GM21526 (cell line): ENCODE results near the gene PKMYT1.

ENCODE experiments used
- ATAC-seq: cut with Tn5 transposase; IDR thresholded peaks from one replicate; pipeline ENCODE4 v1.9.1; 2021; ENCODE audit warnings: moderate library complexity; ENCODE audit not compliant: unreplicated experiment, low FRiP score

The PKMYT1 gene

DNA sequence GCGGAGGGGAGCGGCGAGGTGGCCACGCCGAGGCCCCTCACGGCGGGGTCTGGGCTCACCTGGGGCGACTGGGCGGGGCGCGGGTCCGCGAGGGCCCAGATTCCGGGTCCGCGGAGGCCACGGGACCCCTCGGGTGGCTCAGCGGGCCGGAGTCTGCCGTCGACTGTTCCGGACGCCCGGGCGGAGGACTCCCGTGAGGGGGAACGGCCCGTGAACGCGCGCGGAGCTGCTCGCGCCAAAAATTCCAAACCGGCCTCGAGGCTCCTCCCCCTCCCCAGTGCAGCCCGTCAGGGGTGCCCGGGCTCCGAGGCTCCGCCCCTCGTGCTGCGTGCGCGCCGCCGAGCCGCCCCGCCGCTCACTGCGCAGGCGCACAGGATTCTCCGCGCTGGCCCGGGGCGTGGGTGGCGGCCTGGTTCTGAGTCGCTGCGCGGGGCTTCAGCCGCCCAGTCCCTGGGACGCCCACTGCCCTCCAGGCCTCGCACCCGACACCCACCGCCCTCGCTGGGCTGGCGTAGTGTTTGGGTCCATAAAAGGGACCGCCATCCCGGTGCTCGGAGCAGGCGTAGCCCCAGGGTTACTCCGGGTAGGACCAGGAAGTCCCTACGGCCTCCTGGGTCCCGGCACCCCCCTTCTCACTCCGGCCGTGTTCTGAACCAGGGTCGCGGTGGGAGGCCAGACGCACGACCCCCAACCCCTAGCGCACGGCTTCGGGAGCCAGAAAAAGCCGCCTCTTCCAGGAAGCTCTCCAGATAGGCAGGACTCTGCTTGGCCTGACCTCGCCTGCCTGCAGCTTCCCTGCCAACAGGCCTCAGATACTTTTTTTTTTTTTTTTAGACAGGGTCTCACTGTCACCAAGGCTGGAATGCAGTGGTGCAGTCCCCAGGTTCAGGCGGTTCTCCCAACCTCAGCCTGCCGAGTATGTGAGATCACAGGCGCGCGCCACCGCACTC, at the start of gene PKMYT1:
Gene PKMYT1 (minus strand): TSS at position 220 of the 950 bp plus-strand sequence. CDS start 789 bp downstream, outside the sequence.
- peak; percentile 60 for ATAC-seq

DNA sequence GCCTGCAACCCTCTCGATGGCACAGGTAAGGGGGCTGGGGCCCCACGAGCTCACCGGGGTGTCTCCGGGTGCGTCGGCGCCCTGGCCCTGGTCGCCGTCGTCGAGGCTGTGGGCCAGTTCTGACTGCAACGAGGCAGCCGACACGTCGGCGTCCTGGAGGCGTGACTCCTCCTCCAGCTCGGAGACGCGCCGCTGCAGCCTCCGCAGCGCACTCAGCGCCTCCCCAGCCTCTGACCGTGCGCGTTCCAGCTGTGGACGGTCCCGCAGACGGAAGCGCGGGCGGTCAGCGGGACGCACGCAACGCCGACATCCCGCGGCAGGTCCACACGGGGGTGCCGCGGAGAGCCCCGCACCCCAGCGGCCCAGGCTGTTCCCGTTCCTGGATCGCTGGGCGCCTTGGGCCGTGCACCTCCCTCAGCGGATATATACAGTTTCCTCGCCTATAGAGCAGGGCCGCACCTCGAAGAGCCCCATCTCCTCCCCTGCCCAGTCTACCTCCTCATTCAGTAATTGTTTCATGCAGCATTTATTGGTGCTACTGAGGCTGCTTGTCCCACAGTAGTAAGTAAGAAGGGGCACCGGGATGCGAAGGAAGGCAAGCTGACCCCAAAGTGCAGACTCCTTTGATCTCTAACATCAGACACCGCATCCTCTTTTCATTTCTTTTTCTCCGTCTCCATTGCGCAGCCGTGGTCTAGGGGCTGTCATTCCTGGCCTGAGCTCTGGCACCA, 49.4 kb upstream of the PKMYT1 start:
- no peak for ATAC-seq

DNA sequence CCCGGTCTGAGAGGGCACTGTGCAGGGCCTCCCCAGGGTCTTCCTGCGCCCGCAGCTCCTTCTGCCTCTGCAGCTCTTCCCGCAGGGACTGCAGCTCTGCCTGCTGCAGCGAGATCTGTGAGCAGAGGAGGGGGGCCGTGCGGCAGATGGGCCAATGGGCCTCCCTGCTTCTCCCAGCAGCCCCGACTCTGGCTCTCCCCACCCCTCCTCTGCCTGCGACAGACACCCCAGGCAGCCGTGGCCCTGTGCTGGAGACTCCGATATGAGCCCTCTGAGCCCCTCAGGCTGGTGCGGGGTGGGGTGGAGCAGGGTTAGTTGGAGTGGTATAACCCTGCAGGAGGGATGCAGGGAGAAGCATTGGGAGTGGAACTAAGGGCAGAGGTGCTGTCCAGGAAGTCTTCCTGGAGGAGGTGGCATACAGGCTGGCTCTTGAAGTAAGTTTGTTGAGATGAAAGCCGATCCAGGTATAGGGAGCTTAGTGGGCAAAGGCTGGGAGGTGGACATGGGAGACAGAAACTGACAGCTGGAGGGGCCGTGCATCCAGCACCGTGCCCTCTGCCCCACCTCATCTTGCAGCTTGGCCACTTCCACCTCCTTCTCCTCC, 48.6 kb upstream of the PKMYT1 start:
- no peak for ATAC-seq

DNA sequence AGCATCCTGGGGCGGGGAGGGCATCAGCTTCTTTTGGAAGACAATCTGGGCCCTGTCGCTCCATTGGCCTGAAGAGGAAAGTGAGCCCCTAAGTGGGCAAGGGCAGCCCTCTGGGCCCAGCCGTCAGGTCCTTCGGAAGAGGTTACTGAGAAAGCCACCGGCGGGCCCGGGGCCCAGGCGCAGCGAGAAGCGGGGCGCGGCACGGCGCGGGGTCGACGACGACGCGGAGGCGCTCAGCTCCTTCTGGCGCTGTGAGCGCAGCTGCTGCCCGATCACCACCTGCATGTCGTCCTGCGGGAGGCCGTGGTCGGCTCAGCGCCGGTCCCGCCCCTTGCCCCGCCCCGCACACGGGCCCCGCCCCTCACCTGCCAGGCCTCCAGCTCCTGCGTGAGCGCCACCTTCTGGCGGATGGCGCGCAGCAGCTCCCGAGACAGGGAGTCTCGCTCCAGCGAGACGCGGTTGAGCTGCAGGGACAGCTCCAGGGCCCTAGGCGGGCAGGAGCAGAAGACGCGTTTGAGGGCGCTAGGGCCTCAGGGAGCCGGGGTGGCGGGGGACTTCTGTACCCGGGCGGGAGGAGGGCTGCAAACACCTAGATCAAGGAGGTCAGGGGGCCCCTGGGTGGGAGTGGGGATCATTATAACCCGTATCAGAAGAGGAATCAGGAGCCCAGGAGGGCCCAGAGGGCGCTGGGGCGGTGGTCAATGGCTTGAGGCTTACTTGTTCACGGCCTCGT, 47.9 kb upstream of the PKMYT1 start:
- peak; percentile 33 for ATAC-seq

DNA sequence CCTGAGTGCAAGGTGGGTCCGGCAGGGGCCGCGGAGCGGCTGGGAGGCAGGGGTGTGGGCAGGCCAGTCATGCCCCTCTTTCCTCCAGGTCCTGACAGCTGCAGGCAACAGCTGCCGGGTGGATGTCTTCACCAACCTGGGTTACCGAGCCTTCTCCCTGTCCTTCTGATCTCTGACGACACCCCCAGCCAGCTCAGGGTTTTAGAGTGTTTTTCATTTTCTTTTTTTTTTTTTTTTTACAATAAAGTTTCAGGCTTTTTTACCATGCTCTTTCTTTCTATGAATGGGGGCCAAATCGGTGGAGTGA, 47.2 kb upstream of the PKMYT1 start:
- ATAC-seq = no peak

DNA sequence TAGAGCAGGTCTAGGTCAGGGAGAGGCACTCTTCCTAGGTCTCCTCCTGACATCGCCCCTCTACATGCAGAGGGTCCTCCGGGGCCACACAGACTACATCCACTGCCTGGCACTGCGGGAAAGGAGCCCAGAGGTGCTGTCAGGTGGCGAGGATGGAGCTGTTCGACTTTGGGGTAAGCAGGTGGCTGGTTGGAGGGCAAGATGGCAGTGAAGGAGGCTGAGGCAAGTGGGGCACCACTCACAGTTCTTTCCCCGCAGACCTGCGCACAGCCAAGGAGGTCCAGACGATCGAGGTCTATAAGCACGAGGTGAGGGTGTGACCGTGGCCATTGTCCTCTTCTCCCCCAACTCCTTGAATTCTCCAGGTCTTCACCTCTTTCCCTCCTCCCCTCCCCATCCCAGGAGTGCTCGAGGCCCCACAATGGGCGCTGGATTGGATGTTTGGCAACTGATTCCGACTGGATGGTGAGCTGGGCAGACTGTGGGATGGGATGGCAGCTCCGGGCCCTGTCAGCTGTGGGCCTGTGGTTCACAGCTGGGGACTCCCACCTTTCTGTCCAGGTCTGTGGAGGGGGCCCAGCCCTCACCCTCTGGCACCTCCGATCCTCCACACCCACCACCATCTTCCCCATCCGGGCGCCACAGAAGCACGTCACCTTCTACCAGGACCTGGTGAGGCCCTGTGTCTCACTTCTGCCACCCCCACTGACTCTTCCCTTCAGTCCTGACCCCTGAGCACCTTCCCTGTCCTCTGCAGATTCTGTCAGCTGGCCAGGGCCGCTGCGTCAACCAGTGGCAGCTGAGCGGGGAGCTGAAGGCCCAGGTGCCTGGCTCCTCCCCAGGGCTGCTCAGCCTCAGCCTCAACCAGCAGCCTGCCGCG, 46.6 kb upstream of the PKMYT1 start:
- ATAC-seq = no peak

DNA sequence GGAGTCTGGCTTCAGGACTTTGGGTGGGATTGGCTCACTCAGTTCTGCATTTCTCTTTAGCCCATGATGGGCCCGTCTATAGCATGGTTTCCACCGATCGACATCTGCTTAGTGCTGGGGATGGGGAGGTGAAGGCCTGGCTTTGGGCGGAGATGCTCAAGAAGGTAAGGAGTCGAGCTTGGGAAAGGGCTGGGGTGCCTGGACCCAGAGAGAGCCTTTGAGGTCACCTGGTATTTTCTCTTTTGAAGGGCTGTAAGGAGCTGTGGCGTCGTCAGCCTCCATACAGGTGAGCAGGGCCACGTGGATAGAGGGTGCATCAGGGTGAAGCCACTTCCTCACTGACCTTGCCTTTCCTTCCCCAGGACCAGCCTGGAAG, 45.7 kb upstream of the PKMYT1 start:
- no peak for ATAC-seq

DNA sequence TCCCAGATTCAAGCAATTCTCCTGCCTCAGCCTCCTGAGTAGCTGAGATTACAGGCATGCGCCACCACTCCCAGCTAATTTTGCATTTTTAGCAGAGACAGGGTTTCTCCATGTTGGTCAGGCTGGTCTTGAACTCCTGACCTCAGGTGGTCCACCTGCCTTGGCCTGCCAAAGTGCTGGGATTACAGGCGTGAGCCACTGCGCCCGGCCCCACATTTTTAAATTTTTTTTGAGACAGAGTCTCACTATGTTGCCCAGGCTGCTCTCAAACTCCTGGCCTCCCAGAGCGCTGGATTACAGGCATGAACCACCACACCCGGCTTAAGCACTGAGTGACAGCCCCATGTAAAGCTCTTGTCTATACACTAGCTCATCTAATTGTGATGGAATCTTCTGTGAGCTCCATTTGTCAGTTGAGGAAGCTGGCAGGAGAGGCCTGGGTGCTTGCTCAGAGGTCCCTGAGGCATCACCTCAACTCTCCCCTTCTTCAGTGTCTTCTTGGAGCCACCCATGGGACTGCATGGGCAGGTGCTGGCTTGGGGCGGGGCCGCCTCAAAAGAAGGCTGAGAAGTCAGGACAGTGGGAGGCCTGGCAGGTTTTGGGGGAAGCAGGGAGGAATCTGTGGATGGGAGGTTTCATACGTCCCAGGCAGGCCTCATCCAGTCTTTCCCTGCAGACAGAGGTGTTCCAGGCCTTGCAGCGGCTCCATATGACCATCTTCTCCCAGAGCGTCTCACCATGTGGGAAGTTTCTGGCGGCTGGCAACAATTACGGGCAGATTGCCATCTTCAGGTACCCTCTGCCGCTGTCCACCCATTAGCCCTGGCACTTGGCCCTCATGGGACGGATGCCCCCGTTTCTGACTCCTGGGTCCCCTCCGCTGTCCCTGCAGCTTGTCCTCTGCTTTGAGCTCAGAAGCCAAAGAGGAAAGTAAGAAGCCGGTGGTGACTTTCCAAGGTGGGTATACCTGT, 45.1 kb upstream of the PKMYT1 start:
- no peak for ATAC-seq

DNA sequence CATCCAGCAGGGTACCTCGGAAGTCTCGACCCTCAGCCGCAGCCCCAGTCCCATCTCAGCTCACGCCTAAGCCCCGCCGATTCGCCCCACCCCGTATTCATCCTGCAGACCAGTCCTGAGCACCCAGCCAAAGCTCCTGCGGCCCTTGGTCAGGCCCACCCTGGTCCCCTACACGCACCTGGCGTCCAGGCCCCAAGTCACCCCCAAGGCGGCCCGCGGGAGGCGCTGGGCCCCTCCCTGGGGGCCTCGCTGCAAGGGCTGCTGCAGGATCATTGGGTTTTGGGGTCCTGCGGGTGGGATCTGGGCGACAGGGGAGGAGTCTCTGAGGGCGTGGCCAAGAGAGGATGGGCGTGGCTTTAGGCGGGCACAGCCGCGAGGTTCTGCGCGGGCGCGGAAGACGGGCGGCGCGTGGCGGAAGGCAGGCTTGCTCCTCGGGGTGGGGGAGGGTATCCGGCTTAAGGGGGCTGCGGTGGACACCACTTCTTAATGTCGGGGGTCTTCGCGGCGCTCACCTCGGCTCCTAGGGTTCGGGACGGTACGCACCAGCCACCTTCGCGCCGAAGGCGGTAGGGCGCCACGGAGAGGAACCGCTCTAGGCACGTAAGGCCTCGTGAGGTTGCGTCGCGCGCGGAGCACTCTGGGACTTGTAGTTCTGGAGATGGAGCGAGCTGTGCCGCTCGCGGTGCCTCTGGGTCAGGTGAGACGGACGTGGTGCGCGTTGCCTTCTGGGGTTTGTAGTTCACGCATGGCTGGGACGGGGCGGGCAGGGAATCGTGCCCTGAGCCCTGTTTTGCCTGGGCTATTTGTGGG, 43.6 kb upstream of the PKMYT1 start, which contains the start of the genes HCFC1R1 and THOC6:
Gene HCFC1R1 (minus strand): TSS at position 274 of the 810 bp plus-strand sequence. CDS start 1 bp downstream, at position 273.
Gene THOC6 (plus strand): TSS at position 367 of the 810 bp plus-strand sequence. CDS start 292 bp downstream, at position 659.
- ATAC-seq = peak; percentile 59

DNA sequence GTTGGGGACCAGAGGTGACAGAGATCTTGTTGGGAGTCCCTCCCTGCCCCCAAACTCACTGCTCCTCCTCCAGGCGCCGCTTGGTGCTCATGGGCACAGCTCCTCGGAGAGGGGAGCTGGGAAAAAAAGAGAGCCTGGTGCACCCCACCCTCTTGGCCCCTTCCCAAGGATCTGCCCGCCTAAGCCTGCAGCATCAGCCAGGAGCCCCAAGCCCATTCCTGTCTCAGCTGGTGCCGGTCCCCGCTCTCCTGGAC, 43.1 kb upstream of the PKMYT1 start:
- ATAC-seq = no peak

DNA sequence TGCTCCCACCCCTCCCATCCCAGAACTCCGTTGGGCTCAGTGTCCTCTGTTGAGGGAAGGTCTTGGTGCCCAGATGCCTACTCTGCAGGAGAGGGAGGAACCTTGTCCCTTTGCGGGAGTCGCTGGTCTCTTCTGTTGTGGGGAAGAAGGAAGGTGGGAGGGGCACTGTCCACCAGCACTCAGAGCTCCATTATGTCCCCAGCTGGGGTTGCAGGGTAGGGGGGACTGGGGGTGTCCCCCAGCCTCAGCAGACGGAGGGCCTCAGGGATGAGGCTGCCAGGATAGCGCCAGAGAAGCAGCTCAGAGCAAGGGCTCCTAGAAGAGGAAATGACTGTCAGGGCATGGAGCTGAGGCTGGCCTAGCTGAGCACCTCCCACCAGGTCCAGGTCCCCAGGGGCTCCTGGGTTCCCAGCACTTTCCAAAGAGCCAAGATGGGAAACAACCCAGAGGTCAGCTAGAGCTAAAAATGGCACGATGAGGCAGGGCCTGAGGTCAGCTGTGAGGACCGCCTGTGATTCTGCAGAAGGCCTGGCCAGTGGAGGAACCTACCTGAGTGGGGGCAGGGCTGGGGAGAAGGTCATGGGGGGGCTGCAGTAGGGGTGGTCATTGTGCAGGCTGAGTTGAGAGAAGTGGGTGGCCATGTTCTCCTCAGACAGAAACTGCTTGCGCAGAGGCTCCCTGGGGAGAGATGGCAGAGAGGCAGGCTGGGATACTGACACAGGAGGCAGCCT, 42.6 kb upstream of the PKMYT1 start:
- no peak for ATAC-seq

DNA sequence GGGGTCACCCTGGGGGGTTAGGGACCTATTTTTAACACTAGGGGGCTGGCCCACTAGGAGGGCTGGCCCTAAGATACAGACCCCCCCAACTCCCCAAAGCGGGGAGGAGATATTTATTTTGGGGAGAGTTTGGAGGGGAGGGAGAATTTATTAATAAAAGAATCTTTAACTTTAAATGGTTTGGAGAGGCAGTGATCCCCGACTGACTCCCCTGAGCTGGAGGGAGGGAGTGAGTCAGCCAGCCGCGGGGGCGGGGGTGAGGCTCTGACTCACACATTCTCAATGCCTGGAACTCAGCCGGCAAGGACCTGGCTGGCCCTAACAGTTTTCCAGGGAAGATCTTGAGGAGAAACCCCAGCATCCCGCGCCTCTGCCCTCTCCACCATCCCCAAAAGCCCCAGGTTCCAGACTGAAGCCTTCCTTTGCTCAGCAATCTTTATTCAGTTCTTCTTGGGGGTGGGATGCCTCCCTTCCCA, 42.0 kb upstream of the PKMYT1 start:
- no peak for ATAC-seq

DNA sequence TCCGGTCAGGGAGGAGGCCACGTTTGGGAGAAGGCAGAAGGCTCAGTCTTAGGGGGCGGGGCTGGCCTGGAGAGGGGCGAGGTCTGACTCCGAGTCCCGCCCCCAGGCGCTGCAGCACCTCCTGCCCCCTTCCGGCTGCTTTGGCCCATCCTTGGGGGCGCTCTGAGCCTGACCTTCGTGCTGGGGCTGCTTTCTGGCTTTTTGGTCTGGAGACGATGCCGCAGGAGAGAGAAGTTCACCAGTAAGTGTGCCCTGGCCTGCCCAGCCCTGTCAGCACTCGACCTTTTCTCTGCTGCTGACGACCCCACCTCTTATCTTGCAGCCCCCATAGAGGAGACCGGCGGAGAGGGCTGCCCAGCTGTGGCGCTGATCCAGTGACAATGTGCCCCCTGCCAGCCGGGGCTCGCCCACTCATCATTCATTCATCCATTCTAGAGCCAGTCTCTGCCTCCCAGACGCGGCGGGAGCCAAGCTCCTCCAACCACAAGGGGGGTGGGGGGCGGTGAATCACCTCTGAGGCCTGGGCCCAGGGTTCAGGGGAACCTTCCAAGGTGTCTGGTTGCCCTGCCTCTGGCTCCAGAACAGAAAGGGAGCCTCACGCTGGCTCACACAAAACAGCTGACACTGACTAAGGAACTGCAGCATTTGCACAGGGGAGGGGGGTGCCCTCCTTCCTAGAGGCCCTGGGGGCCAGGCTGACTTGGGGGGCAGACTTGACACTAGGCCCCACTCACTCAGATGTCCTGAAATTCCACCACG, 41.4 kb upstream of the PKMYT1 start:
- ATAC-seq = no peak

DNA sequence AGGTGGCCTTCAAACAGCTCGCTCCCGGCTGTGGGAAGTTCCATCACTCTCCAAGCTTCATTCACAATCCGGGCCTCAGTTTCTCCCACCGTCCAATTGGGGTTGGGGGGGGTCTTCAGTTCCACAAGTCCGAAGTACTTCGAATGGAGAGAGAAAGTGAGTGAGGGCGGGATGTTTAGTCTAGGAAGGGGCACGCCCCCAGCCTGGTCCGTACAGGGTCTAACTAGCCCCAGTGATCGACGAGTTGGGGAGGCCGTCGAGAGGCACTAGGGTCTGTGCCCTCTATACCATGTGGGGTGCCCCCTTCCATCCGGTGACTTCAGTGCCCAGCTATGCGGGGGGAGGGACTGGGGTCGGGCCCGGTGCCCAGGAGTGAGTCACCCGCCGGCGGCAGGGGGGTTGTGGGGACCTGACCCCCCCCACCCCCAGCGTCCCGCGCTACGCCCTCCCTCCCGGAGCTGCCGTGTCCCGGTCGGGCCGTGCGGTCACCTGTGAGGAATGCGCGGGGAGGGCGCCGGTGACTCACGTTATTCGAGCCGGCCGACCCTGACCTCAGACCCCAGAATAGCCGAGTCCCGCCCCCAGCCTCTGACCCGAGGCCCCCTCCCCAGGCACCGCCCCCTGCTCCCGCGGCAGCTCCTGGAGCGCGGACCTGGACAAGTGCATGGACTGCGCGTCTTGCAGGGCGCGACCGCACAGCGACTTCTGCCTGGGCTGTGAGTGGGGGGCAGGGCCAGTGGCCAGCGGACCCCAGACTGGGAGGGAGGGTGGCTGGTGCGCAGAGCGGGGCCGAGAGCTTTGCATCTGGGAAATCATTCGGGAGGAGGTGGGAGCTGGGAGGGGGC, 40.6 kb upstream of the PKMYT1 start:
- ATAC-seq = no peak

DNA sequence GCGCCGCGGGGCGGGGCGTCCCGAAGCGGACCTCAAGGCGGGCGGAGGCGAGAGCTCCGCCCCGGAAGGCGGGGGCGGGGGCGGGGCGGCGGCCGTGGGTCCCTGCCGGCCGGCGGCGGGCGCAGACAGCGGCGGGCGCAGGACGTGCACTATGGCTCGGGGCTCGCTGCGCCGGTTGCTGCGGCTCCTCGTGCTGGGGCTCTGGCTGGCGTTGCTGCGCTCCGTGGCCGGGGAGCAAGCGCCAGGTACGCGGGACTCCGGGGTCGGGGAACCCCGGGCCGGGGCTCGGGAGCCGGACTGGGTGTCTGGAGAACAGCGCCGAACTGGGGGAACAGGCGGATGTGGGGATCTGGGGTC, 40.0 kb upstream of the PKMYT1 start, which contains the start of gene TNFRSF12A:
Gene TNFRSF12A (plus strand): TSS at position 122 of the 357 bp plus-strand sequence. CDS start 30 bp downstream, at position 152.
- ATAC-seq = no peak
